Activated CD4-positive, CD25-positive, alpha-beta regulatory T cell treated with anti-CD3 and anti-CD28 coated beads, Interleukin-2, amount 50 U/mL, for 72 hours (primary cell): ENCODE data around the gene SCOC.

Source experiments
- DNase-seq: peaks from one replicate; pipeline ENCODE4 v3.0.0; 2021

SCOC gene

DNA sequence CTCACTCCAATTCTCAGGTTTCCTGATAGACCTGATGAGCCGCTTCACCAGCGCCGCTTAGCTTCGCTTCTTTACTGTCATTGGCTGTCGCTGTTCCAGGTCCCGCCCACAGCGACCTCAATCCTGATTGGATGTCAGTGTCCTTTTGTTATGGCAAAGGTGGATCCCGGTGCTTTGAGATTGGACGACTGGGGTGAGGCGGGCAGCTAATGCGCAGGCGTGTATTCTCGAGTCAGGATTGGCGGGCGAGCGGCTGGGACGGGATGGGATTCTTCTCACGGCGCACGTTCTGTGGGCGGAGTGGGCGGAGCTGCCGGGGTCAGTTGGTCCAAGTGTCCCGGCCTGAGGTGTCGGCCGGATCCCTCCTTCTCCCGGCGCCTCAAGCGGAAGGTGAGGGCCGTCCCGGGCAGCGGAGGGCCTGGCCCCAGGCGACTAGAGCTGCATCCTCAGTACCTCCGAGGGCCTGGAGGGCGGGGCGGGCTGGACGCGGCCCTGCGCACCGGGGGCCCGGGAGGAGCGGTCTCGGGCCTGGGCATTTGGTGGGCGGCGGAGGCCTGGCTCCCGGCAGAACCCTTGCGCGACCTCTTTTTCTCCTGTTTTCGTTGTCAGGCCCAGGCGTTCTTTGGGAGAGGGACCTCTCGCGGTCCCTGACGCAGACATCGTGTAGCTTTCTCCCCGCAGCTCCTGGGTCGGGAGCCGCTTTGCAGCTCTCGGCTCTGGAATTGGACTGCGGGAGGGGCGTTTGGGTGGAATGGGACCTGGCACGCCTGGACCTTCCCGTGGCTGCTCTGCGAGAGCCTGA, at the start of gene SCOC:
Gene SCOC (plus strand): TSS at position 319 of the 802 bp plus-strand sequence. CDS start 5,525 bp downstream, outside the sequence.
- peak; percentile 93 for DNase-seq

DNA sequence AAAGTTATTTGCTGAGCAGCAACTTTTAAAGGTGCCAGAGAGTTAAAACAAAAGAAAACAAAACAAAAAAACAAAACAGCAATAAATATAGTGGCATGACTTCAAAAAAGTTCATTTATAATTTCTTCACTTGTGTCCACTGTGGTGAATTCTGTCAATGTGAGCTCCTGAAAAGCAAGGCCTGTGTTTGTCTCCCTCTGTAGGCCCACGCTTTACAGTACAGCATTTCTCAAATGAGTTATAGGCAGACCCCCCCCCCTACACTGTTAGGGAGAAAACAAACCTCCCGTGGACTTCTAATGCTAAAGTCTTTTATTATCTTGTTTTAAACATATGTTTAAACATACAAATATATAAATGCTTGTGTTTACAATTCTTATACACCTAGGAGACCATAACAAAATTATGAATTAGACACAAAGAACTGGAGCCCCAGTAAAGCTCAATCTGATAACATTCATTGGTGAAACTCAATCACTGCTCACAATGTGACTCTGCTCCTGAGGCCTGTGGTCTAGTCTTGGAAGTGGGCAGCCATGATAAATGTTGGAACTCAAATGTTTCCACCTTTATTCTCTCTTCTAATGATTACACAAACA, 47.0 kb upstream of the SCOC start:
- no peak for DNase-seq

DNA sequence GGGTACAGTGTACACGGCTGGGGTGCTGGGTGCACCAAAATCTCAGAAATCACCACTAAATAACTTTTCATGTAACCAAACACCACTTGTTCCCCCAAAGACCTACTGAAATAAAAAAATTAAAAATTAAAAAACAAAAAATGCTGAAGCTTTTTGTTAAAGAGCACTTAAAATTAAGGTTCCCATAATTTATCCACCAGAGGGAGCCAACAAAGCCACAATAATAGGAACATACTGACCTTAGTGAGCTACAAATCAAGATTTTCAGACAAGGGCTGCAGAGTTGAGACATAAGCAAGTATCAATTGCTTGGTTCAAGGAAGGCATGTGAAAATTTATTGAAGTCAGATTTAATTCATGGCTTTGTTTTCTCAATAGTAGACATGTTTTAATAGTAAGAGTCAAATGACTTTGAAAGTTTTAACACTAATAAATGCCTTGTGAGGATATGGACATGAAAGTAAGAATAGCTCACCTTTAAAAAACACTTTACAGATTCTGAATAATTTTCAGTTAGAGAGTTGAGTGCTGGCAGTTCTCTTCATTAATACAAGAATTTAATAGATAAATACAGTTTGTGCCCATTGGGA, 43.0 kb upstream of the SCOC start:
- no peak for DNase-seq

DNA sequence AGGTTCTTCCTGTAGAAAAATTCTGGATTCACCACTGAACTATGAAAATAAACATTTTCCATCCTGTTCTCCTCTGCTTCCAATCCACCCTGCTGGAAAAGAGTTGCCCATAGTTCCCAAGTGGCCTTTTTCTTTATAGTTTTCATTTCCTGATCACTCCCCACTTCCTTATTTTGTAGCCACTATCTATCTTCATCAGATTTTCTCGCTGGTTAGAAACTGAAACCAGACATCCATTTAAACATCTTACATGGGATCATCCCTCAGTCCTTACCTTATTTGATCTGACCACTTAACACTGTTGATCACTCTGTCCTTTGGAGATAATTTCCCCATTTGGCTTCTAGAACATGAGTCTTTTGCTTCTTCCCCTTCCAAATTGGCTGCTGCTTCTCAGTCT, 42.2 kb upstream of the SCOC start:
- no peak for DNase-seq

DNA sequence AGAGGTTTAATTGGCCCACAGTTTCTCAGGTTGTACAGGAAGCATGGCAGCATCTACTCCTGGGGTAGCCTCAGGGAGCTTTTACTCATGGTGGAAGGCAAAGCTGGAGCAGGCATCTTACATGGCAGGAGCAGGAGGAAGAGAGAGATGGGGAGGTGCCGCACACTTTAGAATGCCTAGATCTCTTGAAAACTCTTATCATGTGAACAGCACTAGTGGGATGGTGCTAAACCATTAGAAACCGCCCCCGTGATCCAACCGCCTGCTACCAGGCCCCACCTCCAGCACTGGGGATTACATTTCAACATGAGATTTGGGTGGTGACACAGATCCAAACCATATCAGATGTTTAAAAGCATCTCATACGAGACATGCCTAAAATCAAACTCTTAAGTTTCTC, 41.6 kb upstream of the SCOC start:
- no peak for DNase-seq

DNA sequence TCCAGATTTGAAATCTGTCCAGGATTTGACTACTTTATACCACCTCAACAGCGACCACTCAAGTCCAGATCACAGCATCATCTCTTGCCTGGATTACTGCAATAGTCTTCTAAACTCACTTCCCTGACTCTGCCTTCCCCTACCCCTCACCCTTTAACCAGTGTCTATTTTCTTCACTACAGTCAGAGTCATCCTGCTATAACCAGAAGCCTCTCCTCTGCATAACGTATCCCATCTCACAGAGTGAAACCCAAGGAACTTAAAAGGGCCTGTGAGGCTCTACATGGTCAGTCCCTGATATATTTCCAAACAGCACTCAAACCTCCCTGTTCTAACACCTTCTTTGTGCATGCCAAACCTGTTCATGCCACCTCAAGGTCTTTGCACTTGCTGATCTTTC, 40.7 kb upstream of the SCOC start:
- DNase-seq, result no peak

DNA sequence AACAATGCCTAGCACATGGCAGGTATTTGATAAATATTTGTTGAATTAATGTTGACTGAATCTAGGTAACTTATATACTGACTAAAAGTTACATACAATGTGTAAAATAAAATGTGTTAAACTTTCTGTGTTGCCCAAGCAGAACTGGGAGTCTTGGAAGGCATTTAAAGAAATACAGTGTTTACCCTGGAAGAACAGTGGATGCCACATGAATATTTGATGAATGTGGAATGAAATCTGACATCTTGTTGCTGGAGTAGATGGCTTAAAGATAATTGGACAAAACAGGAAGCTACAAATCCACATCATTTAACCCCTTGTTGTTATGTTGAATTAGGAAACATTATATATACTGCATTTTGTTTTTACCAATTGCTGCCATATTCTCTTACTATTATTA, 39.9 kb upstream of the SCOC start:
- no peak for DNase-seq

DNA sequence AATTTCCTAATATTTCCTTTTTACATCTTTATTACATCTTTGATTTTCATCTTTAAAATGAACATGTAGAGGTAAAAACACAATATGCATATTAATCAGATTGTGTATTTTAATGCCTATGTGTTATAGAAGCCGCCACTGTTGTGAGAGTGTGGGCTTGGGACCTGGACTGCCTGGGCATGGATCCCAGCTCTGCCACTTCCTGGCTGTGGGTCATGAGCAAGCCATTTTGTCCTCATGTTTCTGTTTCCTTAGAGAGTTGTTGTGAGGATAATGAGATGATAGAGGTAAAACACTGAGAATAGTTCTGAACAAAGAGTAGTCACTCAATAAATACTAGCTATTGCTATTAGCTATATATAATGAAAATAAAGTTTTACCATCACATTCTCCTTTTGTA, 38.4 kb upstream of the SCOC start:
- no peak for DNase-seq

DNA sequence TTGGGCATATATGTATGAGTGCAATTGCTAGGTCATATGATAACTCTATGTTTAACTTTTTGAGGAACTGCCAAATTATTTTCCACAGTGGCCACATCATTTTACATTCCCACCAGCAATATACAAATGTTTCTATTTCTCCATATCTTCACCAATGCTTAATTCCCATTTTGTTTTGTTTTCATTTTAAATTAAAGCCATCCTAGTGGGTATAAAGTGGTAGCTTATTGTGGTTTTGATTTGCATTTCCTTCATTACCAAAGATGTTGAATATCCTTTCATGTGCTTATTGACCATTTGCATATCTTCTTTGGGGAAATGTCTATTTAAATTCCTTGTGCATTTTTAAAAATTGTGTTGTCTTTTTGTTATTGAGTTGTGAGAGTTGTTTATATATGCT, 36.7 kb upstream of the SCOC start:
- DNase-seq, result no peak

DNA sequence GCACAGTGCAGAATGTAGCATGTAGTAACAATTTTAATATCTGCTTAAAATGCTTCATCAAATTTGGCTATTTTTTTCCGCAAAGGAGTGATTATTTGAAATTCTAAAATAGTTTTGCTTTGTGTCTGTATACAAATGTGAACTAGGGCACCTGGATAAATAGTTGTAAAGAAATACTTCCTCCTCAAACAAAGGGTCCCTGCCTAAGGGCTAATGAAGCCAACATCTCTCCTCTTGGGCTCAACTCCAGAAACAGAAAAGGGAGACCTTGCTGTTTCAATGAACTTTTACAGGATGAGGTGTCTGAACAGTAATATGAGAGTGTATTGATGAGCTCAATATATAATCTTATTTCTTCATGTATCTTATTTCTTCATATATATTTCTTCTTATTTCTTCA, 30.8 kb upstream of the SCOC start:
- no peak for DNase-seq

DNA sequence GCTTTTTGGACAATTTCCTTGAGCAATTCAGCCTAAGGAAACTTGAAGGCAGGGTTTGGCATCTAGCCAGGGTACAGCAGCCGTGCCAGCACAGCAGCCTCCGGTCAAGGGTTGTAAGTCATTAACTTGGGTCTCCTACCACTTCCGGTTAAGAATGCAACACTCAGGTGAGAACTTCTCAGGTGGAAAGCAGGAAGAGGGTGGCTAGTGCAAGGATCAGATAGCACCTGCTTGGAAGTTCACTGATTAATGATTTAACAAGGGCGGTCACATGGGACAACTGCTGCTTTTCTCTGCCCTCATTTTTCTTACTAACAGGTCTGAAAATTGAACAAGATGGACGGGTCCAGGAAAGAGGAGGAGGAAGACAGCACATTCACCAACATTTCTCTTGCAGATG, 30.1 kb upstream of the SCOC start:
- no peak for DNase-seq

DNA sequence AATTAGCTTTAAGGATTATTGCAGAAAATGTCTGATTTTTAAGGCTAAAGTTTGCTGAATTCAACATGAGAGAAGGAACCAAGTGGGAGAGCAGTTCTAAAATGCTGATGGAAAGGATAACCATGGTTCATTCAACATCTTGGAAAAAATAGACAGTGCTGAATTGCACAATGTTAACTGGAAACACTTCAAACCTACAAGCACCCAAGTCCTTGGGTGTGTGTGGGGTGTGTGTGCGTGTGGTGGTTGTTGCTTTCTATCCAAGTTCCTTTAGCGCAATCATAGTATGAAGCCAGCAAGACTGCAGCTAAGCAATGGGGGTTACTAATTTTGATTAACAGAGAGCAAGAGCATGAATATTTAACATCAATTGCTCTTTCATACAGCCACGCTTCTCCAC, 29.3 kb upstream of the SCOC start:
- no peak for DNase-seq

DNA sequence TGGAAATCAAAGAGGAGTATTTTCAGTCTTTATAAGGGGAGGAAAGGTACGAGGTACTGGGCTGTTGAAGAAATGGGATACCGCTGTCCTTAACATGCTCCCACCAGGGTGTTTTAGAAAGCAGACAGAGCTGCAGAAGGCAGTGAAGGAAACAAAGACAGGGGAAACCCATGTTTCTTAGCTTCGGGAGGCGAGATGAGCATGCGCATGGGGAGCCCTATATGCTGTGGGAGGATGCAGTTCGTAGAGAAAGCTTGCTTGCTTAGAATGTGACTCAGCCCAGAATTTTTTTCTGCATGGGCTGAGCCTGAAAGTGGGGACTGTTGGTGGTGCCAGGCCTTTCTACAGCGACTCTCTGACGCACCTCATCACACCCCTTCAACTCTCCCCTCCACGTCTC, 28.8 kb upstream of the SCOC start:
- no peak for DNase-seq

DNA sequence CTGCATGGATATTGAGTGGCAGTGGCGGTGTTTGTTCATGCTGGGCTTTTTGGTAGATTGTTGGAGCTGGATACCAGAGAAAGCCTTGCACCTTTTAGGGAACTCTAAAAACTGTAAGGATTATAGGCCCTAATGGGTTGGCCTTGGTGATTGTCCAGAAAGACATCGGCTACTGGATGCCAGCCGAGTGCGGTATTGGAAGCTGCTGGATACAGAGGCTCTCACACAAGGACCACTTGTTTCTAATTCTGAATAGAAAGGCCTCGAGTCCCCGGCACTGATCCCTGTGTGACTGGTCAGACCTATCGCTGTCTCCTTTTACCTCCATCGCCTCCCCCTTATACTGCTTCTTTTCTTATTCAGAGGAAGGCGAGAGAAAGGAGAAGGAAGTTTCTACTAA, 27.3 kb upstream of the SCOC start:
- no peak for DNase-seq

DNA sequence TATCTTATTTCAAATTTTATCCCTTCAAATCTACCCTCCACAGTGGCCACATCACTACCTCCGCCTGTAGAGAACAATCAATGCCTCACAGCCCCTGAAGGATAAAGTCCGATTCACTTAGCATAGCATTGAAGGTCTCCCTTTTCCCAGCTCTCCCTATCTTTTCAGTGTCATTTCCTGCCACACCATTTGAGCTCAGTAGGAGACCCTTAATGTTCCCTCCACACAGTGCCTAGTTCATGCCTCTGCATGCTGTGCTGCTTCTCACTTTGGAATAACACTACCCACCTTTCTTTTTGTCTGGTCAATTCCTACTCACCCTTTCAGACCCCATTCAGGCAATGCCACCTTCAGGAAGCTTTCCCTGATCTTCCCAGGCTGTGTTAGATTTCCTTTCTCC, 23.6 kb upstream of the SCOC start:
- no peak for DNase-seq

DNA sequence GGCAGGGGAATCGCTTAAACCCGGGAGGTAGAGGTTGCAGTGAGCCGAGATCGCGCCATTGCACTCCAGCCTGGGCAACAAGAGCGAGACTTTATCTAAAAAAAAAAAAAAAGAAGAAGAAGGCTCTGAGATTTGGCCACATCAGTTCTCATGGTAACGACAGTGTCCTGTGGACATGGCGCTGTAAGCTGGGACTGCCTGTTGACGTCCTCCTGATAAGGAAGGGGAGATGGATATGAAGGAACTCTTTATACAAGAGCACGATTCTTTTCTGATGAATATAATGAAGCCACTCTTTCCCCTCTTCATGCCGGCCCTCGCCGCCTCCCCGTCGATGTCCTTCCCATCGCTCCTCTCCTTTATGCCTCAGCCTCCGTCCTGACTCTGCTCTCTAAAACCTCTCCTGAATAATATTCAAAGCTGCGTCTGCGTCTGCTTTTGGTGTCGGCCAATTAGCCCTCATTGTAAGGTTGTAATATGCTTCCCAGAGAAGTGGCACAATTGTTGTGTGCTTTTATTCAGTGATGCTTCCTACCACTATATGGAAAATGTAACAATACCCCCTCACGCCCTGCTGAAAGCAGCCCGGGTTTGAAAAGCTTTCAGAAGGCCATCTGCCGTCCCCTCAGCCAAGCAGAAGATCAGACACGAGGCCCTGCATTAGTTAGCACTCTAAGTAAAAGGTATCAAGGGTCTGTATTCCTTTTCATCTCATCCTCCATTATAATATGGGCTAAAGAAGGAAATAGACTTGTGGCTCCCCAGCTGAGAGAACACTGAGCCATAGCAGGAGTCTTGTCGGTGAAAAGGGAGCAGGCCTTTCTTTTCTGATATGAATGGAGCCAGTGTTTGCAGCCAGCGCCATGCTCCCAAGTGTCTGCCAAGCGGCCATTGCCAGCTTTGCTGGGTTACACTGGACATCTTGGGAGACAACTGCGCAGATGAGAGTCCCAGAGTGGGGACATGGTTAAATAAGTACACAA, 22.1 kb upstream of the SCOC start:
- no peak for DNase-seq

DNA sequence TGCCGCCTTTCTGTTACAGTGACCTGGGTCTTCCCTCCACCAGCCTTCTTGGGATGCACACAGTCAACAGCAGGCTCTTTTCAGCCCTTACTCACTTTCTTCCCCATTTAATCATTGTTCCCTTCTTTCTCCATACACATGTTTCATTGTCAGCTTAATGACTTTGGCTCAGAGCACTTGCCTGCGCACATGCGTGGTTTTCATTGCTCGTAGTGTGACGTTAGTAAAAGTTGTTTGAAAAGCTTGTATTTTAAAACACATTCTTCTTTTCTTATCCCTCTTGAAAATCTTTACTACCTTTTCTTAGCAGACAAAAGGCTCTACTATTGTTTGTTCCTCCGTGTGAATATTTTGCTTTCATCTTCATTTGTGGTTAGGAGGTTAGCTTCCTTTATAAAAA, 19.7 kb upstream of the SCOC start:
- no peak for DNase-seq

DNA sequence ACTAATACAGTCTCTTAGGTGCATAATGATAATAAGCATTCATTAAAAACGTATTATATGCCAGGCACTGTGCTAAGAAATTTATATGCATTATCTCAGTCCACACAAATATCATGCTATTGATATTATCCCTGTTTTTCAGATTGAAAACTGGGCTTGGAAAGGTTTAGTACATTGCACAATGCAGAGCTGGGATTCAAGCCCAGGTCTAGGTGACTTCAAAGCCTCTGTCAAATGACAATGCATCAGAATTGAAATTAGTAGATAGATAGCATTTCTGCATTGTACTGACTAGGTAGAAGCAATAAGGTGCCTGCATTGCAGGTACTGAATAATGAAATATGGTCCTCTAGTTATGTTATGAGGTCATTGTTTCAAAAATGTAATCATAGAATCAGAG, 18.2 kb upstream of the SCOC start:
- no peak for DNase-seq

DNA sequence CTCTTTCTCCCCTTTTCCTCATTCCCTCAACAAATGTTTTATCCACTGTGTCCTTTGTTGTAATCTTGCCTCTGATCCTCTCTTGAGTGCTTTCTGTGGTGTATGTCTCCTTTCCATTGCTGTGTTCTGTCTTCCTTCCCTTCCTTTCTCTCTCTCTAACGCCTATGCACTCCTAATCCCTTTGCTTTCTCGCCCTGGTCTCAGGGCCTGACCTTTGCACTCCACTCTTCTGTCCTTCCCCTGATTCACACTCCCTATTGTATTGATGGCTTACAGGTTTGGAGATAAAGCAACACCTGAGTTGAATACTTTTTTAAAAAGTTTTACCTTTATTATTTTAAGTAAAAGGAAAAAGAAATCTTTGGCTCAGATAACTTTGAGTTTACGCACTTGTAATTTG, 15.6 kb upstream of the SCOC start:
- DNase-seq, result no peak

DNA sequence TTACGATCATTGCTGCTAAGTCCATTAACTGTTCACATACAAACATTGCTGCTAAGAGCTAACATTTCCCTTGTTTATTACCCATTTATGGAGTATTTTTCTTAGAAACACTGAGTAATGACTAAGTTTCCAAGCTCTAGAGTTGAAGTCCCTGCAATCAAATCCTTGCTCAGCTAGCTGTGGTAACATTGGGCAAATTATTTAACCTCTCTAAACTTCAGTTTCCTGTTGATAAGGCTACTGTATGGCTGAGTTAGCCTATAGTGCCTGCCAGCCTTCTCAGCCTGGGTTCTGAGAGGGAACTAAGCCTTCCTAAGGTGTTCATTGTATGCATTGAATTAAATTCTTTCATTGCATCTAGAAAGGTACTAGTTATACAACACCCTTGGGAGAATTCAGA, 15.2 kb upstream of the SCOC start:
- DNase-seq, result no peak

DNA sequence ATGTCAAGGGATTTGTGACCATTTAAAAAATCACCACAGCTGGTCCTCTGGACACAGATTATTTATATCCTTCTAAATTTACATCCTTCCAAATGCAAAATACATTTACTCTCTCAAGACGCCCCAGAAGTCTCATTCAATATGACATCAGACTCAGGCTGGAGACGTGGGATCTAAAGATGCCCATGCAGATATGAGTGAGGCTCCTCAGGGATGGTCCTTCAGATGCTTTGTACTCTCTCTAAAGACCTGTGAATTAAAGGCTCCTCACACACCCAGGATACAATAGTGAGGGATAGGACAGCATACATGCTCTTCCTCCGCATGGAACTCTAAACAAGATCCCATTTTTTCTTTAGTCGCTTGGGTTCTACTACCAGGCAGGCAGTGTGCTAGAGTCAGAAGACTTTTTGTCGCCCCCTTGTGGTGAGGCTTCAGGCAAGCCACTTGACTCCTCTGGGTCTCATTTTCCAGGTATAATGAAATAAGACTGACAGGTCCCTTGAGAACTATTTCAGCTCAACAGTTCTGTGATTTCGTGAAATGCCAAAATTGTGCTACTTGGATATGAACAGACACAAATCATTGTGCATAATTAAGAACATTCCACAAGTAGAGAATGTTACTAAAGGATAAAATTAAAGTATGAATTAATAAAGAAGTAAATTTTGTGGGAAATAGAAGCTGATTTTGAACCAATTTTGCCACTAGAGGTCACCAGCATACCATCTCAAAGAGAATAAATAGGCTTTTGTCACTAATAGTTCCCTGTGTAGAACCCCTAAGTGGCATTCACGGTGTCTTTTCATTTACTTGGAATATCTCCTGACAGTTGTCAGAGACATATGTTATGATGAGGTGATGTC, 13.7 kb upstream of the SCOC start:
- peak; percentile 64 for DNase-seq

DNA sequence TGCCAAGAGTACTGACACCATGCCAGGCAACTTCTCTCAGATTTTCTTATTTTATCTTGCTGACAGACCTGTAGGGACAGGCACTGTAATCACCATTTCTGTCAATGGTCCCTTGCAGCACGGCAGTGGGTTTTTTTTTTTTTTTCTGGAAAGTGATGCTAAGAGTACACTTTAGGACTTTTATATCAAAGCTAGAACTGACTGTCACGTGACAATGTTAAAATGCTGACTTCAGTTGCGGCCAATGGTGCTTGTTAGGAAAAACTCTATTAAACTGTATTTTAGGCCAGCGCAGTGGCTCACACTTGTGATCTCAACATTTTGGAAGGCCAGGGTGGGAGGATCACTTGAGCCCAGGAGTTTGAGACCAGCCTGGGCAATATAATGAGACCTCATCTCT, 12.3 kb upstream of the SCOC start:
- DNase-seq, result no peak
